NCI-H345 treated with DMSO at 0.1 percent for 48 hours (cell line): ENCODE results near the gene DTNB.
A peak's percentile ranks its signal among the peaks of the same experiment; 100 is the strongest.
"Not testable (repeated sequence)": the region's sequence is repeated elsewhere in the genome, so short reads cannot be mapped to it uniquely, and the experiment has no call there.

Experiments used
- DNase-seq: peaks from one replicate; lab custom pipeline; 2025; ENCODE audit not compliant: unreplicated experiment; lab: John Stamatoyannopoulos, UW

The DTNB gene

DNA sequence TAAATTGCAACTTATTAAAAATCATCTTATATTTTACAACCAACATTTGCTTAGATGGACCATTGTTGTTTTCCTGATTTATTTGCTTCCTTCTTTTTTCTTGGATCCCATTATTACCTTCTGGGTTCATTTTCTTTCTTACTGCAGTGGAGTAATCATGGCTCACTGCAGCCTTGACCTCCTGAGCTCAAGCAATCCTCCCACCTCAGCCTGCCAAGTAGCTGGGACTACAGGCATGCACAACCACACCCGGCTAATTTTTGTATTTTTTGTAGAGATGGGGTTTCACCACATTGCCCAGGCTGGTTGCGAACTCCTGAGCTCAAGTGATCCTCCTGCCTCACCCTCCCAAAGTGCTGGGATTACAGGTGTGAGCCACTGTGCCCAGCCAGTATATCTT, 123.8 kb downstream of the DTNB start:
- not testable (repeated sequence) for DNase-seq

DNA sequence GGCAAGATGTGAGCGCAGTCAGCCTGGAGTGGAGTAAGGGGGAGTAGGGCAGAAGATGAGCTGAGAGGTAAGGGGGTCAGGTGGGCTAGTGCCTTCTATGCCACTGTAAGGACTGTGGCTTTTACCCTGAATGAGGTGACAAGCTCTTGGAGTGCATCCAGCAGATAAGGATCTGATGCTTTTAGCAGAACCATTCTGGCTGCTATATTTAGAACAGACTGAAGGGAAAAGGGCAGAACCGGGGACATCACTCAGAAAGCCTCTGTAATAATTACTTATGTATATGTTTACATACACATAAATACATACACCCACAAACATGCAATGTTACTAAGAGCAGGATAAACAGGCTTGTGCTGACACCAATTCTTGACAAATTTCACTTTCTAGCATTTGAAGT, 124.8 kb downstream of the DTNB start:
- DNase-seq: no peak

DNA sequence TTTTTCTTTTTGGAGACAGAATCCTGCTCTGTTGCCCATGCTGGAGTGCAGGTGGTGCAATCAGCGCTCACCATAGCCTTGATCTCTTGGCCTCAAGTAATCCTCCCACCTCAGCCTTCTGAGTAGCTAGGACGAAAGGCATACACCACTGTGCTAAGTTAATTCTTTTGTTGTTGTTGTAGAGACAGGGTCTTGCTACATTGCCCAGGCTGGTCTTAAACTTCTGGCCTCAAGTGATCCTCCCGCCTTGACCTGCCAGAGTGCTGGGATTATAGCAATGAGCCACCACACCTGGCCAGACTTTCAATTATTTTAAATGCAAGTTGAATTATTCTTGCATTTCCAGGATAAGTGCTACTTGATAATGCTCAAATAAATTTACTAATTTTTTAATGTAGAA, 126.5 kb downstream of the DTNB start:
- DNase-seq: no peak

DNA sequence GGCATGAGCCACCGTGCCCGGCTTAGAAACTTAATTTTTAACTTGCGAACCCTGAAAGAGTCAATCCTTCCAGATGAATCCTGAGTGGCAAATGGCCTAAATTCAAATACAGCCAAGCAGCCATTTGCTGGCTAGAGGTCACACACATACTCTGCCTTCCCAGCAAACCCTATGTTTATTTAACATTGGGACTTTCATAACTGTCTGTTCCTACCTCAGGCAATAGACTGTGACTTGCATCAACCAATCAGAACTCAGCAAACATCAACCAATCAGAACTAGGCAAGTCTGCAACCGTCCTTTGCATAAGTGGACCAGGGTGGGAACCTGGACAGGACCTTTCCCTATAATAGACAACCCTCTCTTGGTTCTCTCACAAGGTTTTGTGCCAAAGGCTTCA, 127.5 kb downstream of the DTNB start:
- DNase-seq: no peak

DNA sequence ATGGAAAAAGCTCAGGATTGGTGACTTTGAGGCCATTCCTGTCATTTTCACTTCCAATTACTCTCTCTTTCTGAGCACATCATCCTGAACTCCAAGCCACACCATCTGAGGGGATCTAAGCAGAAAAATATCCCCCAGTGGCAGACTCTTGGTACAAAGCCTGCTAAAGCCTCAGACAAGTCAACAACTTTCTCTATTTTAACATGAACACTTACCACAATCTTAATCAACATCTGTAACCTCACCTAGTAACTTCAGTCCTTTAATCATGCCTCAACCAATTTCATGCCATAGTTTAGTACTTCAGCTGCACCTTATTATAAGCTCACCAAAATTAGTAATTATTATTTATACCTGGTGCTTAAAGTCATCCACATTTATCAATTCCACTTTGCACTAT, 128.9 kb downstream of the DTNB start:
- DNase-seq: no peak

DNA sequence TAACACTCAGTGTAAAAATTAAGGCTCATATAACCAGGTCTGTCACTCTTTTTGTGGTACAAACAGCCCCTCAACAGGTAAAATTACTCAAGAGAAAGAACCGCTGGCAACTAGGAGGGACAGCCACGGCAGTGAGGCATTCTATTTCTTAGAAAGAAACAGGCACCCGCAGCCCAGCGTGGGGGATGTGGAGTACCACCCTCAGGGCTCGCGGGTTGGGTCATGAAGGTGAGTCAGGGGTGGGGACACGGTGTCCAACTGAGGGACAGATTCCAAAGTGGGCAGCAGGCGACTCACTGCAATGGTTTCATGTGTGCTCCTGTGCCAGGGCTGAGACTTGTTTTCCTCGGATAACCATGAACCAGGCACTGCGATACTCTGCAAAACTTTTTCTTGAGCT, 129.4 kb downstream of the DTNB start:
- no peak for DNase-seq

- no peak for DNase-seq
Measured at GRCh38 chr2:25541378-25541777, 132.0 kb downstream of the DTNB start.

- no peak for DNase-seq
Measured at GRCh38 chr2:25539136-25539535, 134.2 kb downstream of the DTNB start.

GRCh38 chr2:25537526-25537925, 135.9 kb downstream of the DTNB start:
- no peak for DNase-seq

DNA sequence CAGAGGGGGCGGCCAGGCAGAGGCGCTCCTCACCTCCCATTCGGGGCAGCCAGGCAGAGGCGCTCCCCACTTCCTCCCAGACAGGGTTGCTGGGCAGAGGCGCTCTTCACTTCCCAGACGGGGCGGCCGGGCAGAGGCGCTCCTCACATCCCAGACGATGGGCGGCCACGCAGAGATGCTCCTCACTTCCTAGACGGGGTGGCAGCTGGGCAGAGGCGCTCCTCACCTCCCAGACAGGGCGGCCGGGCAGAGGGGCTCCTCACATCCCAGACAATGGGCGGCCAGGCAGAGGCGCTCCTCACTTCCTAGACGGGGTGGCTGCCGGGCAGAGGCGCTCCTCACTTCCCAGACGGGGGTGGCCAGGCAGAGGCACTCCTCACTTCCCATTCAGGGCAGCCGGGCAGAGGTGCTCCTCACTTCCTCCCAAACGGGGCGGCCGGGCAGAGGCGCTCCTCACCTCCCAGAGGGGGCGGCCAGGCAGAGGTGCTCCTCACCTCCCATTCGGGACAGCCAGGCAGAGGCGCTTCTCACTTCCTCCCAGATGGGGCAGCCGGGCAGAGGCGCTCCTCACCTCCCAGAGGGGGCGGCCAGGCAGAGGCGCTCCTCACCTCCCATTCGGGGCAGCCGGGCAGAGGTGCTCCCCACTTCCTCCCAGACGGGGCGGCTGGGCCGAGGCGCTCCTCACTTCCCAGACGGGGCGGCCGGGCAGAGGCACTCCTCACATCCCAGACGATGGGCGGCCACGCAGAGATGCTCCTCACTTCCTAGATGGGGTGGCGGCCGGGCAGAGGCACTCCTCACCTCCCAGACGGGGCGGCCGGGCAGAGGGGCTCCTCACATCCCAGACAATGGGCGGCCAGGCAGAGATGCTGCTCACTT, 137.7 kb downstream of the DTNB start:
- not testable (repeated sequence) for DNase-seq

DNA sequence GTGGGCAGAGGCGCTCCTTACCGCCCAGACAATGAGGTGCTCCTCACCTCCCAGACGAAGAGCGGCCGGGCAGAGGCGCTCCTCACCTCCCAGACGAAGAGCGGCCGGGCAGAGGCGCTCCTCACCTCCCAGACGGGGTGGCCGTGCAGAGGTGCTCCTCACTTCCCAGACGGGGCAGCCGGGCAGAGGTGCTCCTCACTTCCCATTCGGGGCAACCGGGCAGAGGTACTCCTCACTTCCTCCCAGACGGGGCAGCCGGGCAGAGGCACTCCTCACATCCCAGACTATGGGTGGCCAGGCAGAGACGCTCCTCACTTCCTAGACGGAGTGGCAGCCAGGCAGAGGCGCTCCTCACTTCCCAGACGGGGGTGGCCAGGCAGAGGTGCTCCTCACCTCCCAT, 138.4 kb downstream of the DTNB start:
- DNase-seq: not testable (repeated sequence)

DNA sequence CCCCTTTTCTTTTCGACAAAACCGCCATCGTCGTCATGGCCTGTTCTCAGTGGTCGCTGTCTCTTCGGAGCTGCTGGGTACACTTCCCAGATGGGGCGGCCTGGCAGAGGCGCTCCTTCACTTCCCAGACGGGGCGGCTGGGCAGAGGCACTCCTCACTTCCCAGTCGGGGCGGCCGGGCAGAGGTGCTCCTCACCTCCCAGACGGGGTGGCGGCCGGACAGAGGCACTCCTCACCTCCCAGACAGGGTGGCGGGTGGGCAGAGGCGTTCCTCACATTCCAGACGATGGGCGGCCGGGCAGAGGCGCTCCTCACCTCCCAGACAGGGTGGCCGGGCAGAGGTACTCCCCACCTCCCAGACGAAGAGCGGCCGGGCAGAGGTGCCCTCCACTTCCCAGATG, 138.9 kb downstream of the DTNB start:
- DNase-seq: no peak

DNA sequence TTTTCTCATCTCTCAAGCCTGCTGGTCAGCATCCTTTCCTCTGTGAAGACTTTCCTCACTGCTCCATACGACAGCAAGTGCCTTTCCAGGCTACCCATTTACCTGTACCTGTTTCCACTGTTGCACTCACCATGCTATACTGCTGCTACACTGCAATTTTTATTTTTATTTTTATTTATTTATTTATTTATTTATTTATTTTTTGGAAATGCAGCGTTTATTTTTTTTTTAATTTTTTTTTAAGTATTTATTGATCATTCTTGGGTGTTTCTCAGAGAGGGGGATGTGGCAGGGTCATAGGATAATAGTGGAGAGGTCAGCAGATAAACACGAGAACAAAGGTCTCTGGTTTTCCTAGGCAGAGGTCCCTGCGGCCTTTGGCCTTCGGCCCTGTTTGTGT, 139.6 kb downstream of the DTNB start:
- not testable (repeated sequence) for DNase-seq

- no peak for DNase-seq
Measured at GRCh38 chr2:25532521-25532920, 140.9 kb downstream of the DTNB start.

- no peak for DNase-seq
Measured at GRCh38 chr2:25529034-25529433, 144.3 kb downstream of the DTNB start.

- no peak for DNase-seq
Measured at GRCh38 chr2:25528173-25528572, 145.2 kb downstream of the DTNB start.

DNA sequence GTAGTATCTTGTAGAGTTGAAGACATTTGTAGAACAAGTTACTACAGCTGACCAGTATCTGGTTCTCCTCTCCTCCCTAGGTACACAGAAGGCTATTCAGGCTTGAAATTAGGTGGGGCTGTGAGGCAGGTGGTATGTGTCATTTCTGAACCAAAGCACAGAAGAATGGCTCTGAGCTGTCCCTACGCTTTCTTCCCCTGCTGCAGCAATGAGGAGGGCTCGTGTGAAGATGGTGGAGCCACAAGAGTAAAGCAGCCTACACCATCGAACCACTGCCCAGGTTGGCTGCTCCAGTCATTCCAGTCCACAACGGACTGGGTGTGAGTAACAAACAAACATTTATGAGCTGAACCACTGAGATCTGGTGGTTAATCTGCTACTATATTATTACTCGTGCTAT, 148.9 kb downstream of the DTNB start:
- no peak for DNase-seq

GRCh38 chr2:25523060-25523459, 150.3 kb downstream of the DTNB start:
- no peak for DNase-seq

- DNase-seq: peak; percentile 63
Measured at GRCh38 chr2:25521665-25522387, 151.6 kb downstream of the DTNB start.

- no peak for DNase-seq
Measured at GRCh38 chr2:25521126-25521525, 152.3 kb downstream of the DTNB start.

GRCh38 chr2:25517701-25518100, 155.7 kb downstream of the DTNB start:
- no peak for DNase-seq

DNA sequence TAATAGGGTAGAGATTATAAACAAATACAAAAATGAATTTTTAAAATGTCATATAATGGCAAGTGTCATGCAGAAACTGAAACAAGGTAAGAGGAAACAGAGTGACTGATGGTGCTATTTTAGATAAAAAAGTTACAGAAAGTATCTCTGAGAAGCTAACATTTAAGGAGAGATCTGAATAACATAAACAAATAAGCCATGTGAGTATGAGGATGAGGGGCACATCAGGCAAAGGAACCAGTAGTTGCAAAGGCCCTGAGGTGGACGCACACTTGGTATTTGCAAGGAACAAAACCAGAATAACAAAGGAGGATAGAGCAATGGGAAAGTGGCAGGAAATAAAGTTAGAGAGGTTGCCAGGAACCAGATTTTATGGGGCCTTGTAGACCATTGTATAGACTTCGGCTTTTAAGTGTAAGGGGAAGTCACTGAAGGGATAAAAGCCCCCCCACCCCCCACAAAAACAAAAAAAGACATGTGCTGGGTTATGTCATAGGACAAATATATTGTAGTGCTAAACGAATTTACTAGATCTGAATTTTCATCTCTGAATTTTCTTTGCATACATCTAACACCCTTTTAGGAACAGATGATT, 159.2 kb downstream of the DTNB start:
- no peak for DNase-seq
